HG03135 (cell line): ENCODE measurements around the gene WBP11.

Experiments
- ATAC-seq: cut with Tn5 transposase; IDR thresholded peaks from one replicate; pipeline ENCODE4 v1.9.1; 2021; ENCODE audit warnings: mild to moderate bottlenecking, moderate library complexity; ENCODE audit not compliant: unreplicated experiment

Gene WBP11

DNA sequence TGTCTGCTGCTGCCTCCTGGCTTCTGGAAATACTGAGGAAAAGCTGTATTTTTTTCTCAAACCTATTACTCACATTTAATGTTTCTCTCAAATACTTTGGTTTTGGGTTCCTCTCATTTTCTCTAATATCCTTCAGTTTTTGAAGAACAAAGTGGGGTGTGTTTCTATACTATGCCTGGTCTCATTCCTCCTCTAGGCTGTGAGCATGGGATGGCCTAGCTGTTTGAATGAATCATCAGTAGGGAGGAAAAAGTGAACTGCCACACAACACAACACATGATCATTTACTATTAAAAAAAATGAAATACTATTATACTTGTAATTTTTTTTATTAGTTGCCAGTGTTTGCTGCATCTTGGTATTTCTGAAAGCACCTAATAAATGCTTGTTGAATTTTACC lies 22.0 kb upstream of the WBP11 start:
- no peak for ATAC-seq

DNA sequence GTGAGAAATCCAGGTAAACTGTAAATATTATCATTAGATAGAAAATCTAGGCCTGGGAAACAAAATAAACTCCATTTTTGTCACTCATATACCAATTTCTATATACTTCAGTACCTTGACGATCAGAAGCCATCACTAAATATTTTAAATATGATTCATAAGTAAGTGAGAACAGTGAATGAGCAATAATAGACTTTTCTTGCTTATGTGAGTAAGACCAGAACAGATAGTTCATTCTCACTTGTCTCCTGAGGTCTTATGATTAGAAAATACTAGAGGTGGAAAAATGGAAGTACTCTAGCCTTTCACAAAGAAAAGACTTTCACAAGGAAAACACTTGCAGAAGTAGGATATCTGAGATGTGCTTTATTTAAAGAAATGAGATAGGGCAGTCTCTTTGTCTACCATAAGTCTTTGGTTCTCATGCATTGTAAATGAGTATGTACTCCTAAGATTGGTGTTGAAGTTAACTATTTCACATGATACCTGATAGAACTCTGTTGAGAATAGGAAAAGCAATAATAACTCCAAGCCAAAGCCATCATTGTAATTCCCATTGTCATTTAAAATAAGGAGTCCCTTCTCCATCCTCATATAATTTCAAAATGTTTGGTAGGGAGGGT lies 20.8 kb upstream of the WBP11 start:
- no peak for ATAC-seq

DNA sequence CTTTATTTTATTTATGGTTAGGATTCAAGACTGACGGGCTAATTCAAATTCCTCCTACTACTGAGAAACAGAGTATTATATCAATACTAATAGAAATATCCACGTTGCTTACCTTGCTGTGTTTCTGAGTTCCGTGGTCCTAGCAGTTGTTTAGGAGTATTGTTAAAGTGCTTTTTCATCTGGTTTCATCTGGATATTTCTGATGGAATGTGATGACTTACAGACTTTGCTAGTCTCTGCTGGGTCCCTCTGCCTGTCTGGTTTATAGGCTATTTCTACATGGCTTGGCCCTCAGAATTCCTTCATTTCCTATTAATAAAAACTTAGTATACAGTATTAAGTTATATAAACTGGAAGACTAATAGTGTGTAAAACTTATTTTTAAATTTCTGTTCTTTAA lies 10.7 kb upstream of the WBP11 start, which contains the start of gene SMCO3:
Gene SMCO3, minus strand, starts transcription at position 169 of the 400 bp plus-strand sequence. CDS start 7,502 bp downstream, outside the sequence.
- ATAC-seq: no peak

DNA sequence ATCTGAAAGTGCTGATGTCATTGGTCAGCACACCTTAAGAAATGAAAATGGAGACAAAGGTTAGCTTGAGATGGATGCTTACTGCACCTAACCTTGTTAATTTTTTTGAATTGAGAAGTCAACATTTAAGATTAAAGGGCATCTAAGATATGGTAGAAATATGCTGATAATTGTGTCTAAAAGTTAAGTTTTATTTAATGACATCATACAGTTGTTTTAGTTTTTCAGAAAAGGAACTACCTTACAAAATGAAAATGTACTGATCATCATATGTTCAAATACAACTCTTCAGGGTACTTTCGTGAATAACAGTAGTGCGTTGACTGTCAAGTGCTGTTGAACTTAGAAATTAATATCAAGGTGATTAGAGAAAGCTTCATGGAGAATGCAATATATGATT lies 8.2 kb upstream of the WBP11 start:
- no peak for ATAC-seq

DNA sequence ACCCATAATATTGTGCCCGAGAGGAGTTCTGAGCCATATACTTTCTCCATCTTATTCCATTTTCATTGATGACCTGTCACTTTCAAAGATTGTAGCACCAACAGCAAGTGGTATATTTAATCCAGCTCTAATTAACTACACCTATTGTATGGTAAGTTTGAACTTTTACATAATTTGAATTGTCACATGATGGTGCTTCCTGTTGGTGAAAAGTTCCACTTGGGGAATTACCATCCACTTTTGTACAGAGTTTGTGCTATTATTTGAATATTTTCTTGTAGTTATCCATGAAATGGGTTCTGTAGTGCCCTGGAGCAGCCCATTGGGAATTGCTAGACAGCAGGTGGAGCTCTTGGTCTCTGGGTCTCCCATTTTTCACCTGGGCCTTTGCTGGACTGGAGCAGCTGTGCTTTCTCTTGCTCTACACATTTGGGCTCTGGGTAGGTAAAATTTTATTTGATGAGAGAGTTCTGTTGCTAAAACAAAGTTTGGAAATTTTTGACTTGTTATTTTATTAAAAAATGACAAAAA lies 7.7 kb upstream of the WBP11 start:
- ATAC-seq: no peak

DNA sequence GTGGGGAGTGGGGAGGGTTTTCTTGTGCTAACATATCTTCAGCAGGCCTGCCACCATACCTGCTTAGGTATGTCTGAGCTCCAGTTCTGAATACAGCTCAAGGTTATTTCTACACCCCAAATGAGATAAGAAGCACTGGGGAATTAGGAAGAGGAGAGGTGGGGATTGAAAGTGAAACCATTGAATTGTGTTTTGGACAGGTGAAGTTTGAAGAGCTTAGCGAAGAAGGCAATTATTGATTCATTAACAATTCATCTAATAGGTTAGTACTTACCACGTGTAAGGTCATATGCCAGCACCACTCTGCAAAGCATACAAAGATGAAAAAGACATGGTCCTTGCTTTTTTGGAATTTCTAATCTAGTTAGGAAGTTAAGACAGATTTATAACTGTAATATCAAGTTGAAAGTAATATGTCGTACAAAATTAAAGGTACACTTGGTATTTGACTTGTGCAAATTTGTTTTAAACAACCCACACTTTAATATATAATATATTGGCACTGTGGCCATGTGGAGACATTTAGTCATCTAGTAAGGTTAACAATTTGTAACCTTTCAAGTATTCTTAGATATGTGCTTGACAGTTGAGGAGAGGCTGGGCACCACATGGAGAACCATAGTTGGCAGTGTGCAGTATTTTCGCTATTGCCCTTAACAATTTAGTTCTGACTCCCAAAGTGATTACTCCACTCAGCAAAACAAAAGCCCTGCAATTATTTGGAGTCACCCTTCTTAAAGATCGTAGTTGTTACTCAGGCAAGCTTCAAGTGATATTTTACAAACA lies 7.1 kb upstream of the WBP11 start:
- ATAC-seq: no peak

DNA sequence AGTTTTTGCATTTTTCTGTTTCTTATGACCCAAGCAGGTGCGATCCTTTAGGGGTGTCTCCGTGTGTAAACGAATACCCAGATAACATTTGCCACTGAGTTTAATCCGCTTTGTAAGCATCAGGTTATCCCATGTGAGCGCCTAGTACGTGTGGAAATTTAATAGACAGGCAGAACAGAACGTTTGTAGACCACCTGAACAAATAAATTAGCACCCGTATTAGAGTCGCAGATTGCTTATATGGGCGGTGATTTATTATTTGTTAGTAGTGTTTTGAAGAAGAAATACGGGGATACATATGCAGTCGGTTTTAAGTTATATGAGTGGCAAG lies 517 bp upstream of the WBP11 start:
- peak; percentile 6 for ATAC-seq

DNA sequence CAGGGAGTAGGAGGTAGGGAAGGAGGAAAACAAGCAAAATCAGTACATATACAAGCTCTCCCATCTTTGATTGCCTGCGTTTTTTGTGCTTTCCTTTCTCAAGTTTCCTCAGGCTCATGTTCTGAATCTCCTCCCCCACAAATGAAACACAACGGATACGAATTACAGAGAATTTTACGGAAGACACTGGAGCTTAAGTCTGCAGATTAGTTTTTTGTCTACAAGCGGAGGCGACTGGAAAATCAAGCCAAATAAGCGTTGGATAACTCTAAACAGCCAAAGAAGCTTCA lies 612 bp downstream of the WBP11 start:
- ATAC-seq: no peak

DNA sequence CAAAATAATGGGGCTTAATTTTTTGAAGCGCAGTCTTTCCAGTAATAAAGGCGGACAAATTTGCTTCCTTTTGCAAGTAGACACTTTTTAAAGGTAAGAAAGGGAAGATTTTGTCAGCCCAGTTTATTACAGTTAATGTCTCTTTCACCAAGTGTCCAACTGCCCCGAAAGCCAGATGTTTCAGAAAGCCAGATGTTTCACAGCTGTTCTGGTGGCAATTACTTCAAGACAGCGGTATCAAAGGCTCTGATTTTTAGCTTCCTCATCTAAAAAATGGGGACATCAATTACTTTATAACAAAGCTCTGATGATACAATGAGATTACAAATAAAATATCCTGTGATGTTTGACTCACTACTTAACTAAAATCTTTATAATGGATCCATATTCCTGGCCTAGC lies 1.0 kb downstream of the WBP11 start:
- ATAC-seq: no peak

DNA sequence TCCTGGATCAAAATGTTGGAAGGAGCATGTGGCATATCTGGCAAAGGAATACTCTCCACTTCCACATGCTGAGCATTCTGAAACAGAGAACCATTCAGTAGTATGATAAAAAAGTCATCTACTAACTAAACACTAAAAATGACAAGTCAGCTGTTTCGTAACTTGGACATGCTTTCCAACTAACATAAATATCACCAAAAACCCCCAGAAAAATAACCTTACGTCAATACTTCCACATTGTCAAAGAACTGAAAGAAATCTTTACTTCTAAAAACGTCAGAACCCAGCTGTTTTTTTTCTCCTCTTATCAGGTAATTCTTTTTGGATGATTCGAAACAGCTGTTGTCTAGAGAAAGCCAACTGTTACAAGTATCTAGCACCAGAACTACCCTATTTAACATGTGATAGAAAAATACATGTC lies 8.2 kb downstream of the WBP11 start:
- no peak for ATAC-seq

DNA sequence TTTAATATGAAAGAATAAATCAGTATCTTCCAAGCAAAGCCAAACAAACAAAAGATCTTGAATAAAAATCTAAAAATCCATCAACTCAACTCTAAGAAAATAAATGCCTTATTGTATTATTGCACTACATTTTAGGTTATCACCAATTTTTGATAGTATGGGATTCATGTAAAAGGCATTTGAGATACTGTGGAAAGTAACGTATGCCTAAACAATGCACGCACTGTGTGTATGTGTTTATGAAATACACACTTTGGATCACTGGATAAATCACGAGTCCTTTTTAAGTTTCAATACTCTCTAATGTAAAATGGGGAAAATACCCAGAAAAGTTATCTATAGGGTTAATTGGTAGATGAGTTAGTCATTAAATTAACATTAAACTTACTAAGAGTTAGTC lies 17.7 kb downstream of the WBP11 start:
- ATAC-seq: no peak

DNA sequence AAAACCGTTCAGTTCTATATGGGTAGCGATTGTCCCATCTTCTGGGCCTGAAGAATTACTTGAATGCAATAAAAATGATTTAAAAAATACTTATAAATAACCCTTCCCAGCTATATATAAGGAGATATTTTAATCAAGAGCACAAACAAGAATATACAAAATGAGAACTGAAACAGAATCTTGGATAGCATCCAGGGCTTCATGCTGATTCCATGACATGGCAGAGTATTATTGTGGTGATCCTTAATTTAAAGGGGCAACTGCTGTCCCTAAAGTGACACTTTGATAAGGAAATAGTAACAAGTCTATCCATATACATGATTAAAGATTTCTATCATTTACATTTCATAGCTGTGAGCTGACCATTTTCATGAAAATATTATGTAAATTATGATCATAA lies 18.8 kb downstream of the WBP11 start:
- ATAC-seq: no peak

DNA sequence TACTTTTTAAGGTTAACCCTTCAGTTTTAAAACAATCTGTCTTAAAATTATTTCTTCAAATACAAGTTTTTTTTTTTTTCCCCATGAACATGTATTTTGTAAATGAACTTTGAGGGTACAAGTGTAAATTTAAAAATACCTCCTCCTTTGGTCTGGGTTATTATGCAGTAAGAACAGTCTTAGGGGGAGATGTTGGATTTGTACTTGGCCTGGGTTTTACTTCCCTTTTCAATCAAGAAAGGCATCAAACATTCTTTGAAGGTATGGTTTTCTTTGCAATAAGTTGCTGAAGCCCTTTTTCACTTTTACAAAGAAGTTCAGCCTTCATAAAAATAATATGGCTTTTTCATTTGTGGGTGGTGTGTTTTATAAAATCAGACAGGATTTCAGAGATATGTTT lies 20.5 kb downstream of the WBP11 start:
- no peak for ATAC-seq

DNA sequence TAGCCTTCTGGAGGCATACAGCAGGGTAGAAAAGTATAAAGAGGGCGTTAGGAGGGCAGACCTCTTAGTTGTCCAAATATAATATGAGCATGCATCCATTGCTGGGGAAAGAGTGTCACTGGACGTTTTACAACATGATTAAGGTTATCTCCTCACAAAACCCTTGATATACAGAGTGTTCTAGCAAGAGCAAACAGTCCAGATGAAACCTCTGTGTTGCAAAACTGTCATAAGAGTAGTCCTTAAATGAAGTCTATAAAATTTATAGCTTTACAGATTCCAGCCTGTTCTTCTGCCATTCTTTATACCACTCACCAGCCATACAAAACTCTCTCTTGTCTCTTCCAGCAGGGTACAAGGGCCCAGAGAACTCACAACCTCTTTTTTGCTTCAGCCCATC lies 21.7 kb downstream of the WBP11 start:
- ATAC-seq: no peak

DNA sequence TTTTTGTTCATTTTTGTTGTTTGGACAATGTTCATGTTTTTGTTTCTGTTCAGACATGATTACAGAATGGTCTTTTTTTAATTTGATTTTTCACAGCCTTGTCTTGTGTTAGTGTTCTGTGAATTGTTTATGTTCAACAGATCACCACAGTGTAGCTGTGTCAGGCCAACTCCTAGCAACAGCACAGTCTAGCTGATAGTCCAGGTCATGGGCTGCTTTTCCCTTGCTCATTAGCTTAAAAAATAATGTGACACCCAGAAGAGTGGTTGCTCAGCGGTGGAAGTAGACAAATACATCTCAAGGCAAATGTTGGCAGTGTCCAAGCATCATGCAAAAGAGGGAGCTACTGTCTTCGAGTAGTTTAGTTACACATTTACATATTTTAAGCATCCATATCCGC lies 22.4 kb downstream of the WBP11 start:
- ATAC-seq: no peak

DNA sequence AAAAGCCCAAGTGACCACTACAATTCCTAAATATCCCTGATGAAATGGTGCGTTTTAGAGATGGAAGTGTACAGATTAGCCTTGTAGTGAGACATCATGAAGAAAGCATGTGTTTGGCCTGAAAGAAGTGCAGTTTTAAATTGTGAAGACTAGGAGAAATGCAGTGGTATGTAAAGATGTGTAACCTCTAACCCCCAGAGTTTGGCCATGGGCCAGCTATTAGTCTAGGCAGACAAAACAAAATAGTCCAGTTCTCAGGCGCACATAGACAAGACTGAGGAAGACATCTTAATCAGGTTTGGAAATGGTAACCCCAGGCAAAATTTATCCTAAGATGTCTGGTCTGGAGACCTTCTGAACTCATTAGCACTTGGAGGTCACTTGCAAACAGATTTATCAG lies 23.4 kb downstream of the WBP11 start:
- ATAC-seq: no peak

DNA sequence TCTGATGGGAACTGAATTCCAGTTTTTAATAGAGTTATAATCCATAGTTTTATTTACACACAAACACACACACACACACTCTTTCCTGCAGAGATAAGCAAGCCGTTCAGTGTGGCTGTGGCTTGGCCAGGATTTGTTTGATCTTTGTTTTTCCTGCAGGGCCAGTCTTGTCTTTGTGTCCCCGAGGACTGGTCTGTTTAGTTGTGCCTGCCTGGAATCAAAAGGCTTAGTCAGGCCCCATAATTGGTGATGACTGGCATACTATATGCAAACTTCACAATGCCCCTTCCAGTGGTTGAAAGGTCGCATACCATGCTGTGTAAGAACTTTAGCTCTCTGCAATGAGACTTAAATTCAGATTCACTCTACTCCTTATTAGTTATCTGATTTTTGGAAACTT lies 26.0 kb downstream of the WBP11 start:
- ATAC-seq: no peak

DNA sequence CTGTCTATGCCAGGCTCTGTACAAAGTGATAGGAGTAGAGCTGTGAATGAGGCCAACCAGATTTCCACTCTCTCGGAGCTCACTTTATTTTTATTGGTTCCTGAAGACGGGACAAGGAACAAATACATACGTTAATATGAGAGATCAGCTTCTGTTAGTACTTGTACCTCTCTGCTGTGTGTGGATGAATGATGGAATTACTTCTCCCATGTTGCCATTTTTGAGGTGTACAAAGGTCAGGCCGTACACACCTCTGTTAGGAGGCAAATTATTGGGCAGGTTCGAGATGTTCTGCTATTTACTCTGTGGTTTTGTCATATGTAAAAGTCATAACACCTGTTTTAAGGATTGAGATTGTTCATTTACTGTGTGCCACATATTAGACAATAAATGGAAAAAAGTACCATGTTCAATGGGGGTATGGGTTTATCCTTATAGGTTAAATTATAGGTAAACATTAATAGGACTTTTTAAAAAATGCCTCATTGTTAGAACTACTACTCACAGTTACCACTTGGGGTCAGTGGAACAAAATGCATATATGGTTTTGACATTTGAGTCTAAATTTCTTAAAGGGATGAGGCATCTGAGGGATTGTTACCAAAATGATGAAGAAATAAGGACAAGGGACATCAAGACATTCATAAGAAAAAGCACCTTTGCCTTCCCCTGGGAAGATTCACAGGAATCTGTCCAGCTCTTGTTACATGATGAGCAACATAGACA lies 26.9 kb downstream of the WBP11 start:
- ATAC-seq: no peak

DNA sequence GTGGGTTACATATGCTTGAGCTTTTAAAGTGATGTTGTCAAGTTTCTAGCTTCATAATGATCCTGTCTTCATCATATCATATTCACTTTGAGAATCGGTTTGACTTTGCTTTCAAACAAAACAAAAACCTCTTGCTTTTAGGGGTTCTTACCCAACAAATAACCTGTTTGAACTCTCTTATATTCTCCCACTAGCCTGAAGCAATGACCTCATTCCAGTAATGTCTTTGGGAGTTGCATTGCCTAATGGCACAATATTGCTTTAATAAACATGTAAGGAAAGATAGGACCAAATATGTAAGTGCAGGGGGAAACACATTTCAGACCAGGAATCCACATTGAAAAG lies 27.7 kb downstream of the WBP11 start:
- no peak for ATAC-seq

DNA sequence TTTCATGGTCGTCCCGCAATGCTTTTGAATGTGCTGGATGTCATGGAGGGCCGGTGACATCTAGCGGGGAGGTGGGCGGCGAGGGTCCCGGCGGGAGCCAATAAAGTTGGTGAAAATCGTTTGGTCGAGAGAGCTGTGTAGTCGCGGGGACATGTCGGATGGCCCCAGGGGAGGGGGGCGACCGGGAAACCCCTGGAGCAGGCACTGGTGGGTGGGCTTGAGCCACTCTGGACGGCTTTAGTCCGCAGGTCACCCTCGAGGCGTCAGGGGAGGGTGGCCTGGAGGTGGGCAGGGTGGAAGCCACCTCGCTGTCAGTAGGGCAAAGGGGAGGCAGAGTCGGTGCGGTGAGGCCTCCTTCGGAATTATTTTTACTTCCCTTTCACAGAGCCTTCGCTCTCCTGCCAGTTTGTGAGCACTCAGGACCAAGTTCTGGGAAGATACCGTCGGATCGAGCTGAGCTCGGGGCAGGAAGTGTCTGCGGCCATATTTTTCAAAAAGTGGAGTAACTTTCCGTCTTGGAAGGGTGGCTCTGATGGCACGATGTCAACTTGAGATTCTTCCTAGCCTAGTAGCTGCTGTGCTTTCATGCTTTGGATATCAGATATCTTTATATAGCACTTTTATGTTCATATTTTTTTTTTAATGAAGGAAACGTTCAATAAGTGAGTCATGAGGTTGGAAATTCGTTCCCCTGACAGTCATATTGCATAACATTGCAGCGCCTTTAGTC lies 28.2 kb downstream of the WBP11 start:
- no peak for ATAC-seq

DNA sequence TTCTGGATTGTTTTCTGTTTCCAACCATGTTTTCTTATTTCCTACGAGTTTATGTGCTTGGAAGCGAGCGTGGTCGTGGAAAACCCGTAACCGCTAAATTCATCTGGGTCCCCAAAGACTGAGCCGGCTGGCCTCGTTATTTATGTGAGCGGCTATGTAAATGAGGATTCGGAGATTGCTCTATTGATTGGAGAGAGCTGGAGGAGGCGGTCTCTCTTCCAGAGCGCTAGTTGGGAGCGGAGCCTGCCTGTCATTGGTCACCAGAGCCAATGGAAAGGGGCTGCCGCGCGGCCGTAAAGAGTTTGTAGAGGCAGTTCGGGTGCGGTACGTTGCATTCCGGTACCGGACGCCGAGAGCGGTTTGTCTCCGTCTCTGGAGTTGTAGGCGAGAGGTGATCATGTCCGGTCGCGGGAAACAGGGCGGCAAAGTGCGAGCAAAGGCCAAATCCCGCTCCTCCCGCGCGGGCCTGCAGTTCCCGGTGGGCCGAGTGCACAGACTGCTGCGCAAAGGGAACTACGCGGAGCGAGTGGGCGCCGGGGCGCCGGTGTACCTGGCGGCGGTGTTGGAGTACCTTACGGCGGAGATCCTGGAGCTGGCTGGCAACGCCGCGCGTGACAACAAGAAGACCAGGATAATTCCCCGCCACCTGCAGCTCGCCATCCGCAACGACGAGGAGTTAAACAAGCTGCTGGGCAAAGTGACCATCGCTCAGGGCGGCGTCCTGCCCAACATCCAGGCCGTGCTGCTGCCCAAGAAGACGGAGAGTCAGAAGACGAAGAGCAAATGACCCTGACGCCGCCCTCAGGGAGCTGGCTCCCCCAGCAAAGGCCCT lies 29.0 kb downstream of the WBP11 start:
- peak; percentile 62 for ATAC-seq
